GM19438 (cell line): Measurements from ENCODE around the gene AHR.

Source experiments
- ATAC-seq: cut with Tn5 transposase; IDR thresholded peaks from one replicate; pipeline ENCODE4 v1.9.1; 2021; ENCODE audit warnings: low read depth; ENCODE audit not compliant: unreplicated experiment

The AHR gene

DNA sequence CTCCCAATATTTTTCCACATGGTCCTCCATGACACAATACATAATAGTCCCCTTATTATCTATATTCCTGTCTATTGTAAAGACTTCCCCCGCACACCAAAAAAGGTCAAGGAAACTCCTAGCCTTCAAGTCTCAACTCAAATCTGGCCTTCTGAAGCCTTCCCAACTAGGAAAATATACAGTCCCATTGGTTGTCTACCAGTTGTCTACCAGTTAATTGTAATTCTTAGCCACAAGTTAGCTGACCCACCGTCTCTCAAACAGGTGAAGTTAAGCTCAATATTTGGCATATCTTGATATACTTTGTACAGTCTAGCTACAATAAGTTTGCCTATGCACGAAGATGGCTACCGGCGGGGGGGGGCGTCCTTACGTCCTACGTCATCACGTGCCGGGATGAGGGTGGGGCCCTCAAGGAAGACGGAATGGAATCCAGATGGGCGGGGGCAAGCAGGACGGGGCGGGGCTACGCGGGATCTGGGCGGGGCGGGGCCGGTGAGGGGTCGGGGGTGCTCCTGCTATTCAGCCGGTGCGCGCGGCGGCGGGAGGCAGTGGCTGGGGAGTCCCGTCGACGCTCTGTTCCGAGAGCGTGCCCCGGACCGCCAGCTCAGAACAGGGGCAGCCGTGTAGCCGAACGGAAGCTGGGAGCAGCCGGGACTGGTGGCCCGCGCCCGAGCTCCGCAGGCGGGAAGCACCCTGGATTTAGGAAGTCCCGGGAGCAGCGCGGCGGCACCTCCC is at the start of gene AHR:
Gene AHR, plus strand, starts transcription at position 551 of the 738 bp plus-strand sequence. CDS start 613 bp downstream, outside the sequence.
- peak; percentile 68 for ATAC-seq

DNA sequence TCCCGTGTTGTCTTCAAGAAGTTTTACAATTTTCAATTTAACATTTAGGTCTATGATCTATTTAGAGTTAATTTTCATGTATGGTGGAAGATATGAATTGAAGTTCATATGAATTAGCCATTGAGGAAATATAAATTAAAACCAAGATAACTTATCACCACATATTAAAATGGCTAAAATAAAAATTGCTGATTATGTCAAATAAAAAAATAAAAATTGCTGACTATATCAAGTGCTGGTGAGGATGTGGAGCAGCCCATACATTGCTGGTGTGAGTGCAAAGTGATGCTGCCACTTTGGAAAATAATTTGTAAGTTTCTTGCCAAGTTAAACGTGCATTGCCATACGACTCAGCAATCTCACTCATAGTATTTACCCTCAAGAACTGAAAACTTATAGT is 44.6 kb upstream of the AHR start:
- no peak for ATAC-seq

DNA sequence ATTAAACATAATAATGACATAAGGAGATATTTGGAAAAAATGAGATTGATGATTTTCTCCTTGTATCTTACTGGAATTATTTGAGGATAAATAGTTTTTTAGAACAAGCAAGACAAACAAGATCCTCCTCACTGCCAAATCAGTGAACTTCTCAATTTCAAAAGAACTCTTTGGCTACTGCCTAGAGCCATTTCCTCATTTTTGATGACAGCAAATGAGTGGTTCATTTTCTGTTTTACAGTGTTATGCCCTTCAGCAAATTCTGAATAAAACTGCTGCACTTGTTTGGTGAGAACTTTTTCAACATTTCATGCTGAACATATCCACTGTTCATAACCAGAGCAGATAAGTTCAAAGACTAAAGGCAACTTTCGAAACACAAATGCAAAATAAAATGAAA is 42.5 kb upstream of the AHR start:
- no peak for ATAC-seq

DNA sequence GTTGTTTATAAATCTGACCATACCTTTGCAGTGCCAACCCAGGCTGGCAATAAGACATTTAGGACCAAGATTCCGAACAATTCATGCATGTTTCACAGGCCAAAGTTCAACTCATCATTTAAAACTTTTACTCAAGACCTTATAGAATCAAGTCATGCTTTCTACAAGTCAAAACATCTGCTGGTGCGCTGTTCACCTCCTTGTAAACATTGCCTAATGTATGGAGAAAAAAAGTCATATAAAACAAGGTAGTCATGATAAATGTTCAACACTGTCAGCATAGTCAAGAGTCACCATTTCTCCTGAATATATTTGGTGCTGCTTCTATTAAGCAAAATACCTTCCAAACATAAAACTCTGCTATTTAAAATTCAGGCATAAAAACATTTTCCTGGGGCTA is 42.1 kb upstream of the AHR start:
- ATAC-seq: no peak

DNA sequence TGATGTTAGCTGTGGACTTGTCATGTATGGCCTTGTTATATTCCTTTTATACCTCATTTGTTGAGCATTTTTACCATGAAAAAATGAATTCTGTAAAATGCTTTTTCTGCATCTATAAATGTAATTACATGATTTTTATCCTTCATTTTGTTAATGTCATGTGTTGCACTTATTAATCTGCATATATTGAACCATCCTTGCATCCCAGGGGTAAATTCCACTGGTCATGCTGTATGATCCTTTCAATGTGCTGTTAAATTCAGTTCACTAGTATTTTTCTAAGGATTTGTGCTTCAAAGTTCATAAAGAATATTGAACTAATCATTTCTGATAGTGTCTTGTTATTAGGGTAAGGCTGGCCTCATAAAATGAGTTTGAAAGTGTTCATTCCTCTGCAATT is 31.9 kb upstream of the AHR start:
- no peak for ATAC-seq

DNA sequence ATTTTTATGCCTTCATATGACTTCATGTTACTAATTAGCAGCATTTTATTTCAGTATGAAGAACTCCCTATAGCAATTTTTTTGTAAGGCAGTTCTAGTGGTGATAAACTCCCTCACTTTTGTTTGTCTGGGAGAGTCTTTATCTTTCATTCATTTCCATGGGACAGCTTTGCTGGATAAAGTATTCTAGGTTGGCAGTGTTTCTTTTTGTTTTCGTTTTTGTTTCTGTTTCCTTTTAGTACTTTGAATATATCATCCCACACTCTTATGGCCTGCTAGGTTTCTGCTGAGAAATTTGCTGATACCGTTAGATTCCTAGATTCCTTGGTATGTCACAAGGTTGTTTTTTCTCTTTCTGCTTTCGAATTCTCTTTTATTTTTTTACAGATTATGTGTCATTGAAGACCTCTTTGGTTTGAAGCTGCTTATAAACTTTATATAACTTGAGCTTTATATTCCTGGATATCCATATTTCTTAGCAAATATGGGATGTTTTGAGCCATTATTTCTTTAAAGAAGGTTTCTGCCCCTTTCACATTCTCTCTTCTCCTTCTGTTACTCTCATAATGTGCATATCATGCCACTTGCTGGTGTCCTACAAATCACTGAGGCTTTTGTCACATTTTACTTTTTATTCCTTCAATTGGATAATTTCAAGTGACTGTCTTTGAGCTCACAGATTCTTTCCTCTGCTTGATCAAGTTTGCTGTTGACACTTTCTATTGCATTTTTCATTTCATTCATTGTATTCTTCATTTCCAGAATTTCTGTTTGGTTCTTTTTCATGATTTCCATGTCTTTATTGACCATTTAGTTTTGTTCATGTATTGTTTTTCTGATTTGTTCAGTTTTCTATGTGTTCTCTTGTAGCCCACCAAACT is 28.9 kb upstream of the AHR start:
- no peak for ATAC-seq

DNA sequence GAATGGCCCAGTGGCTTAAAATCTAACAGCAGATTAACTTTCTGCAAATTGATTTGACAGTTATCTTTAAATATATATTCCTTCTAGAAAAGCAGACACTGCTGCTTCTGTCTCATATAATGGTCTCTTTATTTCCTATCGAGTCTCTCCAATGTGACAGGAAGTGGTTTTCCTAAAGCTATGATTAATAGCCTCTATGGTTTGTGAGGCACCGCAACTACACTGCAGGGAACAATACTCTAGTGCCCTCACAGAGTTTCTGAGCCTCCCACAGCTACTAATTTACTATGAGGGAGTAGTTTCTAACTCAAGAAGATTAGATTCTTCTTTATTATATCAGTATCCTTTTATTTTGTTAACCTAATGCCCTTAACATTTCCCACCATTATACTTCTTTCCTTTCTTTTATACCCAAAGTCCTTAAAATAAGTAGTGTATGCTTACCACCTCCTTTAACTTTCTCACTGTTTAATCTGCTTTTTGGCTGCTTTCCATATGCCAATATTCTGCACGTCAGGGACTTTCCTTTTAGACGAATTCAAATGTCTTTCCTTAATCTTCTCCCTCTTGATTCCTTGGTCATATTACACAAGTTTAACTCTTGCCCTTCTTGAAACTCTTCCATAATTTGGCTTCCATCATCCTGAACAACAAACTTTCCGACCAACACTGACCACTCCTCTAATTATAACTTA is 23.8 kb upstream of the AHR start:
- ATAC-seq: no peak

DNA sequence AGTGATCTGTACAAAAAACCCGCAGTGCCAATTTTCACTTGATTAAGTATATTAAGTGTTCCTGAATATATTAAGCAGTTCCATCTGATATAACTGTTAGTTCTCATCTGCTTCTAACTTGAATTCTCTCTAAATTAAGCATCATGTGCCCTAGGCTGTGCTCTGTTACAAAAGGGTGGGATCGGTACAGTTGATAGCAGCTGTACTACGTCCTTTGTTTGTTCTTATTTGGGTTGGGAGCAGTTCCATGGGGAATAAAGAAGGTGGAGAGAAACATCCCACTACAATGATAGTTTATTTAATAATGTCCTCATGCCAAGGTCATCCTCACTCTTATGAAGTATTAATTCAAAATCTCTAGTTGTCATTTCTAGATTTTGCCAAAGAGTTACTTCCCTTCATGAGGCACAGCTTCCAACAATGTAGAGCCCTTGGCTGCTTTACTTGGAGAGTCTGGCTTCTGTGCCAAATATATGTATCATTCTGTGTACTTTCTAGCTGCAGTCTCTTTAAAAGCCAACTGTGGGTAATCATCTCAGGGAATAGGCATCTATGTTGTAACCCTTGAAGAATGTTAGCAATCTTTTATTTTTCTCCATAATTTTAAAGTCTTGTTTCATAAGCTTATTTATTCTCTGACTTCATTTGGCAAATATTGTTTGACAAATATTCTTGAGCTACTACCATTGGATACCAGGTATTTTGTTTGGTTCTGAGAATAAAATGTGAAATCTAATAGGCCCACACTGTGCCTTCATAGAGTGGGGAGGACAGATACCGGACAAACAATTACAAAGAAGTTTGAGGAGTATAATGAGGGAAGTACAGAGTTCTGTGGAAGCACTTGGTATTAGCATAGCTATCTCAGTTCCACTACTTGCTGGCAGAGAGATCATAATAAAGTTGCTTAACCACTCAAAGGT is 22.4 kb upstream of the AHR start:
- ATAC-seq: no peak

DNA sequence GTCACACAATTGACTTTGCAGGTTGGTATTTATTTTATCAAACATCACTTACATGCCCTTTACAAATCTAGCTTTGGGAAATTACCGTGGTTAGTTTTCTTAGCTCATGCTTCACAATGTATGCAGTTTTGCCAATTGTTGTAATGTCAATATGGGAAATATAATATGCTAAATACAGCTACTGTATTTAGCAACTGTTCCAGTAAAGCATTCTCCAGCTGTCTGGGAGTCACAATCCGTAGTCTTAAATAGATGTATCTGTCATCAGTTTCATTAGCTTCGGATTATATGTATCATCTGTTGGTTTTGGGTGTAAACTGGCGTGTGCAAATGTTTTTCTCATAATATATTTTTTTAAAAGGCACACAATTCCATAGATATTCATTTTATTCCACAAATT is 19.4 kb upstream of the AHR start:
- no peak for ATAC-seq

DNA sequence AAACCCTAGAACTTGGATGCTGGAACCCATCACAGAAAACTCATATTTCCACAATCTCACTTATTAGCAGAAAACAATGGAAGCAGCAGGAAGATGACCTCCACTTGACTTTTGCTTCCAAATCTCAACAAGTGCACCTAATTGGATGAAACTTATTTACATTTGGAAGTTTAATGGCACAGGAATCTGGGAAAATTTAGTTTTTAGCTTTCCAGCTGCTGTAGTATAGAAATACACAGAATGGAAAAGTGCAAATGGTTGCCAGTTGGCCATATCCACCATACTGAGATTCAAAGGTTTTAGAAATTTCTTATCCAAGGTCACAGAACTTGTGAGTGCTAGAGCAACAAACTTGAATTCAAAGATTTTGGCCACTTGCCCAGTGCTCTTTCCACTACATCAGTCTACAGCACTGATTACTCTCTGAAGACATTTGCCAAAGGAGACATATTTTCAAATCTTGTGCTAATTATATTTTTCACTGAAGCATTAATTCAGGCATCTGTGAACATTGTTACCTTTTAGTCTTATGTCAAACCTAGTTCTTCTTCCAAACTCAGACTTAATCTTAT is 9.3 kb upstream of the AHR start:
- ATAC-seq: no peak

DNA sequence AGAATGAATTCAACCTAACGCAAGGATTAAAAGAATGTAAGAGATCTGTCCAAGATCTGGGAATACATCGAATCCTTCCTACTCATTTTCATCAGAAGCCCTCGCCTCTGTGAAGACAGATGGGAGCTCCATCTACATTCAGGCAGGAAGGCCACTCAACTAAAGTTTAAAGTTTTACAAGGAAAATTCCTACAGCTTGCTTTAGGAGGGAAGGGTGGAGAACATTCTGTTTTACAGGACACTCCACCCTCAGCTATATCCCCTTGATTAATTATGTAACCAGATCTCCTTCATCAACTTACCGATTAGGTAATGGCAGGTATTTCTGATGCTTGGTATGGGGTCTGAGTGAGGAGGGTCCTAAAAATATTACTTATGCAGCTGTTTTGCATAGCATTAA is 5.6 kb upstream of the AHR start:
- no peak for ATAC-seq

DNA sequence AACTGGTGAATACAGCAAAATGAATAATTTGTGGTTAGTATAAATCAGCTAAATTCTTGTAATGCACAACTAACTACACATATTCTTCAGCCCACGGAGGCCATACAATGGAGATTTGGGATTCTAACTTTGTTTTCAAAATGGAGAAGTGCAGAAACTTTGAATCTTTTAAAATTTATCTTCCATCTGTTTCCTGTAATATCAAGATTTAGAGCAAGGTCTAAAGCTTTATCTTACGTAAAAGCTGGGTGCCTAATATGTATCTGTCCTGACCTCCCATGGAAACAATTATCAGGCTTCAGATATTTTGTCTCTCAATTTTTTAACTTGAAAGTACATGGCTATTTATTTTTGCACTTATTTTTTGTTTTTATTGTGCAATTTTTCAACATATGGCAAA is 5.0 kb upstream of the AHR start:
- ATAC-seq: no peak

DNA sequence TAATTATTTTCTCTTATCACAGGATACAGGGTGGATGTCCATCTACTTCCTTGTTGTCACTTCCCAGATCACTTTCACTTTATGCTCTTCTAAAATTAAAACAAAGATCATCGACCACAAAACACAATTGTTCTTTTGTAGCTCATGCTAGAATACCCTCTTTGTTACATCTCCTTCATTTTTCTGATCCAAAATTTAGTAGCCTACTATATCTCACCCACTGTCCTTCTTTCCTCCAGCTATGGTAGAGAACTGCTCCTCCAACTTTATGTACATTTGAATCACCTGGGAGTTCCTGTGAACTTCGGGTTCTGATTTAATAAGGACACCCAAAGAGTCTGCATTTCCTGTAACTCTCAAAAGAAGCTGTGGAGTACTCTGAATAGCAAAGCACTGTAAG is 1.2 kb upstream of the AHR start:
- ATAC-seq: no peak

DNA sequence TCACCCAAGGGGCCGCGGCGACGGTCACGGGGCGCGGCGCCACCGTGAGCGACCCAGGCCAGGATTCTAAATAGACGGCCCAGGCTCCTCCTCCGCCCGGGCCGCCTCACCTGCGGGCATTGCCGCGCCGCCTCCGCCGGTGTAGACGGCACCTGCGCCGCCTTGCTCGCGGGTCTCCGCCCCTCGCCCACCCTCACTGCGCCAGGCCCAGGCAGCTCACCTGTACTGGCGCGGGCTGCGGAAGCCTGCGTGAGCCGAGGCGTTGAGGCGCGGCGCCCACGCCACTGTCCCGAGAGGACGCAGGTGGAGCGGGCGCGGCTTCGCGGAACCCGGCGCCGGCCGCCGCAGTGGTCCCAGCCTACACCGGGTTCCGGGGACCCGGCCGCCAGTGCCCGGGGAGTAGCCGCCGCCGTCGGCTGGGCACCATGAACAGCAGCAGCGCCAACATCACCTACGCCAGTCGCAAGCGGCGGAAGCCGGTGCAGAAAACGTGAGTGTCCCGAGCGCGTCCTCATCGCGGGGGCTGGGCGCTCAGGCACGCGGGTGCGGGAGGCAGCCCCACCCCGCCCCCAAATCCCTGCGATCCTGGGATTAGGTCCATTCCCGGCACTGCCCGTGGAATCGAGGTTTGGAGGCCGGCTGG is 509 bp downstream of the AHR start:
- peak; percentile 41 for ATAC-seq

DNA sequence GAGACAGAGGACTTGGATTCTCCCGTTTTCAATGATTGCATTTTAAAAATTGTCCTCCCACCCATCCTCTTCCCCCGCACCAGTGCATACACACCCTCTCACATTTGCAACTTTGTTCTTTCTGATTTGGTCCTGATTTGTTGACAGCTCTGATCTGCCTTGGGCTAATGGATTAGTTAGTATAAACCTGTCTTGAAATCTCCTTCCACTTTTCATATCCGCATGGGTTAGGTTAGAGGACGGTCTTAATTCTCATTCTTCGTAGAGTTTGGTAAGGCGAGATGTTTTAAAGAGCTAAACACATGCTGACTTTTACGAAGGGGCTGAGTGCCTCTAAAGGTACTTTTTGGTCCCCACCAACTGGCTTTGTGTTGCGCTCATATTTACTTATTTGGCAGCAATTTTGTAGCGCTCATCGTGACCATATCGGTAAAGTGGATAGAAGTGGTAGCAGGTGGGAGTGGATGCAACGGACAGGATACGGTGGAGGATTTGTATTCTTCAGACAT is 1.1 kb downstream of the AHR start:
- no peak for ATAC-seq

DNA sequence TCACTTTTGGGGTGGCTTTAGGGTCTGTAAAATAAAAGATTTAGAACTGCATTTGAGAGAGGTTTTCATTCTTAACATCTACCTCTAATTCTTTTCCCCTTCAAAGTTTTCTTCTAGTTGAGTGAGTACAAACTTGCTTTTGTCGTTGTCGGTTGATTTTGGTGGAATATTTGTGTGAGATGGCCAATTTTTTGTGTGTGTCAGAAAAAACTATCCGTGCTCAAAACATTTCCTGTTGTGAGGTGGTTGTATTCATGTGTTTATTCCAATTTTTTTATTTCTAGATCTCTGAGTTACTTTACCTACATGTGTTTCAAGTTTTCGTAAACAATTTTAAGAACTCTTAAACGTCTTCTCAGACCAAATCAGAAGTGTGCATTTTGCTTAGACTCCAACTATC is 1.6 kb downstream of the AHR start:
- no peak for ATAC-seq

DNA sequence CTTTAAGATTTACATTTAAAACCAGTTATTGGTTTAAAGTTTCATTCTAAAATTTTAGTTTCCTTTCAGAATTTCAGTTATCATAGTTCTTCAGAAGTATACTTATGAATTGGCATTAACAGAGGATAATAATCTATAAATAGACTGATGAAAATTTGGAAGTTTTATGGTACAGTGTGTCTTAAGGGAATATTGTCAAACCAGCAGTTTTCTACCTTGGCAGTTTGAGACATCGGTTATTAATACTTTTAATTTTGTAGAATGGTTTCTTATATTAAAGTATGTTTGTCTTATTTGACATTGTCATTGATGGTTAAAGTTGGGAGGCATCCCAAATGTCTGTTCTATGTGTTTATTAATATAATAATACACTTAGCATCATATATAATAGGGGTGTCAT is 2.0 kb downstream of the AHR start:
- no peak for ATAC-seq

DNA sequence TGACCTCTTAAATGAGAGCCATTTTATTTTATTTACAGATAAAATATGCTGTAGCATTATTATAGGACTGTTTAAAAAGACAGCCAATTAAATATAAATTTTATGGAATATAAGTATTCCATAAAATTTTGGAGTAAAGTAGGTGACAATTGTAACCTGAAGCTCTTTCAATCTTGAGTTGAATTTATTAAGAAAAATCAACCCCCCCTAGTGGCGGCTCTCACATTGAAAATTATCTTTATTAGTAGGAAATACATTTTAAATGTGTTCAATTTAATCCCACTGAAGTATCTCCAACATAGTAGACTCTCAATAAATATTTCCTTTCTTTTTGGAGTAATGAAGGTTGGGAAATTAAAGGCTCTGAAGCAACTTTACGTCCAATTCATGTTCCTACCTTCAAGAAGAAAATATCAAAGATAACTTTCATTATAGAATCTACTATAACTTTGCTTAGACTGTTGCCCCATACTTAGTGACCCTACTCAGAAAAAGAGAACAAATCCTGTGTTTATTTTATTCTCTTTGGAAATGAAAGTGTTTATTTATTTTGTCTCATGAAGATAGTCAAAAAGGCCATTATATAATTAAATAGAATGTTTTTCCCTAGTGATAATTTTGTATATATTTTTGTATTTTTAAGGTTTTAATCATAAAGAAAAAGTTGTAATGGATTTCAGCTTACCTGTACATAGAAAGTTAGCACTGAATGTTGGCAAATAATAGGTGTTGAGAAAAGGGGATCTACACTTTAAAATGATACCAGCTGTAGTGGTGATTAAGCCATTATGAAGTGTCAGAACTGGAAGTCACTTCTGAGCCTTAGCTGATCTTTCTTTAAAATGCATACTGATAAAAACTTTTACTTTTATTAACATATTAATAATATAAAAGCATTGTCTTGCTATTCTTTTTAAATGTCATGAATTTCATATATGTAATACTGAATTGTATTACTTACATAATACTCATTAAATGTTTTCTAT is 3.3 kb downstream of the AHR start:
- ATAC-seq: no peak
